ENCODE measurements around the gene B4GALNT3.
"Not testable (repeated sequence)": the region's sequence is repeated elsewhere in the genome, so short reads cannot be mapped to it uniquely, and the experiment has no call there.

The B4GALNT3 gene

DNA sequence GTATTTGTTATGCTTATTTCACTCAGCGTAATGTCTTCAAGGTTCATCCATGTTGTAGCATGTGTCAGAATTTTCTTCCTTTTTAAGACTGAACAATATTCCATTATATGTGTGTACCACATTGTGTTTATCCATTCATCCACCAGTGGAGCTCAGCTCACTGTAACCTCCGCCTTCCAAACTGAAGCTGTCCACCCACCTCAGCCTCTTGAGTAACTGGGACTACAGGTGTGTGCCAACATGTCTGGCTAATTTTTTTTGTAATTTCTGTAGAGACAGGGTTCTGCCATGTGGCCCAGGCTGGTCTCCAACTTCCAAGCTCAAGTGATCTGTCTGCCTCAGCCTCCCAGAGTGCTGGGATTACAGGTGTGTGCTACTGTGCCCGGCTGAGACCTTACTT, 37.2 kb upstream of the B4GALNT3 start:
- TF ChIP-seq, protein P1, sequence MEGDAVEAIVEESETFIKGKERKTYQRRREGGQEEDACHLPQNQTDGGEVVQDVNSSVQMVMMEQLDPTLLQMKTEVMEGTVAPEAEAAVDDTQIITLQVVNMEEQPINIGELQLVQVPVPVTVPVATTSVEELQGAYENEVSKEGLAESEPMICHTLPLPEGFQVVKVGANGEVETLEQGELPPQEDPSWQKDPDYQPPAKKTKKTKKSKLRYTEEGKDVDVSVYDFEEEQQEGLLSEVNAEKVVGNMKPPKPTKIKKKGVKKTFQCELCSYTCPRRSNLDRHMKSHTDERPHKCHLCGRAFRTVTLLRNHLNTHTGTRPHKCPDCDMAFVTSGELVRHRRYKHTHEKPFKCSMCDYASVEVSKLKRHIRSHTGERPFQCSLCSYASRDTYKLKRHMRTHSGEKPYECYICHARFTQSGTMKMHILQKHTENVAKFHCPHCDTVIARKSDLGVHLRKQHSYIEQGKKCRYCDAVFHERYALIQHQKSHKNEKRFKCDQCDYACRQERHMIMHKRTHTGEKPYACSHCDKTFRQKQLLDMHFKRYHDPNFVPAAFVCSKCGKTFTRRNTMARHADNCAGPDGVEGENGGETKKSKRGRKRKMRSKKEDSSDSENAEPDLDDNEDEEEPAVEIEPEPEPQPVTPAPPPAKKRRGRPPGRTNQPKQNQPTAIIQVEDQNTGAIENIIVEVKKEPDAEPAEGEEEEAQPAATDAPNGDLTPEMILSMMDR (IDR thresholded peaks at IDR 0.05; ENCODE audit: low read length) = no peak
- no peak for TF ChIP-seq EZH2 (IDR thresholded peaks at IDR 0.05; ENCODE audit: borderline replicate concordance, low read length)
- Histone ChIP-seq H3K79me2 (ENCODE audit: insufficient read depth, low read length) (no peaks in the 10 kb centered on the region), H3K9me2 (ENCODE audit: low read depth, low read length) (no peaks in the 10 kb centered on the region), H3K9ac (ENCODE audit: low read length) (no peak overlapping the region), H3F3A (ENCODE audit: insufficient read depth, low read length) (no peaks in the 10 kb centered on the region), H3K27me3 (ENCODE audit: insufficient read depth, low read length) (no peaks in the 10 kb centered on the region), H3K4me1 (ENCODE audit: insufficient read depth, low read length, severe bottlenecking) (no peaks in the 10 kb centered on the region), H2AFZ (ENCODE audit: low read length) (no peak overlapping the region), H3K9me3 (ENCODE audit: low read length) (no peaks in the 10 kb centered on the region), H4K20me1 (ENCODE audit: insufficient read depth, low read length) (no peaks in the 10 kb centered on the region), H3K36me3 (ENCODE audit: insufficient read depth, low read length) (peaks cover 48% of the 10 kb centered on the region), H3K4me3 (ENCODE audit: low read depth, low read length, poor library complexity, severe bottlenecking) (no peak overlapping the region), H3K4me2 (ENCODE audit: low read length) (no peak overlapping the region), H3K27ac (ENCODE audit: low read depth, low read length, poor library complexity, severe bottlenecking) (no peak overlapping the region)

DNA sequence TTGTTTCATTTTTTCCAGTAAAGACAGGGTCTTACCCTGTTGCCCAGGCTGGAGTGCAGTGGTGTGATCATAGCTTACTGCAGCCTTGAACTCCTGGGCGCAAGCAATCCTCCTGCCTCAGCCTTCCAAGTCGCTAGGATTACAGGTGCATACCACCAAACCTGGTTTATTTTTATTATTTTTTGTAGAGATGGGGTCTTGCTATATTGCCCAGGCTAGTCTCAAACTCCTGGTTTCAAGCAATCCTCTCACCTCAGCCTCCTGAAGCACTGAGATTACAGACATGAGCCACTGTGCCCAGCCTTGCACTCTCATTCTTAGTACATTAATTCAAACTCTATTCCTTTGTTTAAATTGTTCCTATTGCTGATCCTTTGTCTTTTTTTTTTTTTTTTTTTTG, 24.0 kb upstream of the B4GALNT3 start:
- not testable (repeated sequence) for H3K9ac ChIP-seq (ENCODE audit: low read length)
- H3K36me3 ChIP-seq (ENCODE audit: insufficient read depth, low read length) = peaks cover 82% of the 10 kb centered on the region

DNA sequence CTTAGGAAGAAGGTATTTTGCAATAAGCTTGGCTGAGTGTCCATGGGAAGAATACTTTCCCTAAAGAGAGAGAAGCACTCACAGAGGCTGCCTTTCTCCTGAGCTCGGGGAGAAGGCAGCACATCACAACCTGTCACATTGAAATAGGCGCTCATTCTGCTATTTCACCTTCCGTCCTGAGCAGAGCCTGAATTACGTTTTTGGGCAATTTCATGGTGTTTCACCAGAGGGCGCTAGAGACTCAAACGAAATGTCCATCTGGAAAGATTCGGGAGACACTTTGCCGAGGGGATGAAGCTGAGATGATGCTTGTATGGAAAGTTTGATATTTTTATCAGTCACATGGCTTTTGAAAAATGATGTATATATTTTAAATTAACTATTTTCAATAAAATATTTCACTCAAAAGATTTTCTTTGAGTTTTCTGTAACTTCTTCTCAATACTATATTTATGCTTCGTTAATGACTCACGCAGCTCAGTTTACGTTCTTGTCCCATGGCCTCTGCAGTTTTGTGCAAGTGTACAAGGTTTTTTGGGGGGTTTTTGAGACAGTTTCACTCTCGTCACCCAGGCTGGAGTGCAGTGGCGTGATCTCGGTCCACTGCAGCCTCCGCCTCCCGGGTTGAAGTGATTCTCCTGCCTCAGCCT, 17.4 kb upstream of the B4GALNT3 start:
- Histone ChIP-seq H2AFZ (ENCODE audit: low read length) (no peak overlapping the region), H4K20me1 (ENCODE audit: insufficient read depth, low read length) (no peaks in the 10 kb centered on the region)
- TF ChIP-seq, protein P1 (IDR thresholded peaks at IDR 0.05; ENCODE audit: low read length) = peak; percentile 80
- TF ChIP-seq EZH2 (IDR thresholded peaks at IDR 0.05; ENCODE audit: borderline replicate concordance, low read length) = no peak

More for the DNA sequence above, 24.0 kb upstream of the B4GALNT3 start:
- not testable (repeated sequence) for H2AFZ ChIP-seq (ENCODE audit: low read length); H3K4me3 ChIP-seq (ENCODE audit: low read depth, low read length, poor library complexity, severe bottlenecking); H3K79me2 ChIP-seq (ENCODE audit: insufficient read depth, low read length); H3K27ac ChIP-seq (ENCODE audit: low read depth, low read length, poor library complexity, severe bottlenecking); H3K9me3 ChIP-seq (ENCODE audit: low read length); H3K27me3 ChIP-seq (ENCODE audit: insufficient read depth, low read length); H3K4me2 ChIP-seq (ENCODE audit: low read length); H3F3A ChIP-seq (ENCODE audit: insufficient read depth, low read length); H4K20me1 ChIP-seq (ENCODE audit: insufficient read depth, low read length); H3K4me1 ChIP-seq (ENCODE audit: insufficient read depth, low read length, severe bottlenecking); H3K9me2 ChIP-seq (ENCODE audit: low read depth, low read length)

DNA sequence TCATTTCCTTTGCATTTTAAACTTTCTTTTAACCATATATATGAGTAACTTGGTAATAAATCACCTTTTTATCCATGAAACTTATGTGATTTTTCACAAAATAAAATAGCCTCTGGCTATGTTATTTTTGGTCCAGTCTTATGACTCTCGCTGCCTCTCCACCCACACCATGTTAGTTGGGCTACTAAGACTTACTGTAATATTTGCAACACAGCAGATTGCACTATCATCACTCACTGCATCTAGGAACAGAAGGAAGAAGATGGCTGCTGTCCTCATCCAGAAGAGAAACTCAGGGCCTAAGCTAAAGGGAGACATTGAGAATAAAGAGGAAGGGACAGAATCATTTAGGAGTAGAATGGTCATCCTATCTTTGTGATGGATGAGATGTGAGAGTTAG, 12.6 kb upstream of the B4GALNT3 start:
- H2AFZ ChIP-seq (ENCODE audit: low read length) = no peak overlapping the region
- TF ChIP-seq, protein P1 (IDR thresholded peaks at IDR 0.05; ENCODE audit: low read length) = no peak
- TF ChIP-seq EZH2 (IDR thresholded peaks at IDR 0.05; ENCODE audit: borderline replicate concordance, low read length) = no peak
- H3K4me3 ChIP-seq (ENCODE audit: low read depth, low read length, poor library complexity, severe bottlenecking) = no peak overlapping the region
- no peaks in the 10 kb centered on the region for H4K20me1 ChIP-seq (ENCODE audit: insufficient read depth, low read length)
- no peaks in the 10 kb centered on the region for H3K9me2 ChIP-seq (ENCODE audit: low read depth, low read length)
- no peaks in the 10 kb centered on the region for H3K9me3 ChIP-seq (ENCODE audit: low read length)
- H3F3A ChIP-seq (ENCODE audit: insufficient read depth, low read length) = no peaks in the 10 kb centered on the region
- H3K4me1 ChIP-seq (ENCODE audit: insufficient read depth, low read length, severe bottlenecking) = no peaks in the 10 kb centered on the region
- no peaks in the 10 kb centered on the region; the same call in 1 of the 2 replicates for H3K27me3 ChIP-seq (ENCODE audit: insufficient read depth, low read length)
- H3K79me2 ChIP-seq (ENCODE audit: insufficient read depth, low read length) = no peaks in the 10 kb centered on the region
- H3K9ac ChIP-seq (ENCODE audit: low read length) = no peak overlapping the region
- H3K4me2 ChIP-seq (ENCODE audit: low read length) = no peak overlapping the region
- H3K36me3 ChIP-seq (ENCODE audit: insufficient read depth, low read length) = peaks cover 1% of the 10 kb centered on the region
- no peak overlapping the region for H3K27ac ChIP-seq (ENCODE audit: low read depth, low read length, poor library complexity, severe bottlenecking)

More for the DNA sequence above, 17.4 kb upstream of the B4GALNT3 start:
- no peaks in the 10 kb centered on the region for H3F3A ChIP-seq (ENCODE audit: insufficient read depth, low read length)
- H3K4me1 ChIP-seq (ENCODE audit: insufficient read depth, low read length, severe bottlenecking) = no peaks in the 10 kb centered on the region
- no peaks in the 10 kb centered on the region for H3K9me2 ChIP-seq (ENCODE audit: low read depth, low read length)
- H3K27ac ChIP-seq (ENCODE audit: low read depth, low read length, poor library complexity, severe bottlenecking) = no peak overlapping the region
- no peaks in the 10 kb centered on the region for H3K9me3 ChIP-seq (ENCODE audit: low read length)
- no peak overlapping the region for H3K4me3 ChIP-seq (ENCODE audit: low read depth, low read length, poor library complexity, severe bottlenecking)
- H3K36me3 ChIP-seq (ENCODE audit: insufficient read depth, low read length) = peaks cover 37% of the 10 kb centered on the region
- H3K79me2 ChIP-seq (ENCODE audit: insufficient read depth, low read length) = no peaks in the 10 kb centered on the region
- no peaks in the 10 kb centered on the region for H3K27me3 ChIP-seq (ENCODE audit: insufficient read depth, low read length)
- no peak overlapping the region for H3K4me2 ChIP-seq (ENCODE audit: low read length)
- no peak overlapping the region for H3K9ac ChIP-seq (ENCODE audit: low read length)

Data from OCI-LY1 (cell line).